Measurements from ENCODE around the gene DTNB. TPM values are rescaled to one million over a fixed set of nuclear protein-coding genes. Genes with fewer than 3 reads are reported as not detected.

DTNB gene
- total and polyA plus RNA-seq, 10 of the 15 experiments (the other 5 are each of a cell fraction or from before 2014, with no cell fraction given), result 4.5 to 30.6 (median 11.9) TPM

DNA sequence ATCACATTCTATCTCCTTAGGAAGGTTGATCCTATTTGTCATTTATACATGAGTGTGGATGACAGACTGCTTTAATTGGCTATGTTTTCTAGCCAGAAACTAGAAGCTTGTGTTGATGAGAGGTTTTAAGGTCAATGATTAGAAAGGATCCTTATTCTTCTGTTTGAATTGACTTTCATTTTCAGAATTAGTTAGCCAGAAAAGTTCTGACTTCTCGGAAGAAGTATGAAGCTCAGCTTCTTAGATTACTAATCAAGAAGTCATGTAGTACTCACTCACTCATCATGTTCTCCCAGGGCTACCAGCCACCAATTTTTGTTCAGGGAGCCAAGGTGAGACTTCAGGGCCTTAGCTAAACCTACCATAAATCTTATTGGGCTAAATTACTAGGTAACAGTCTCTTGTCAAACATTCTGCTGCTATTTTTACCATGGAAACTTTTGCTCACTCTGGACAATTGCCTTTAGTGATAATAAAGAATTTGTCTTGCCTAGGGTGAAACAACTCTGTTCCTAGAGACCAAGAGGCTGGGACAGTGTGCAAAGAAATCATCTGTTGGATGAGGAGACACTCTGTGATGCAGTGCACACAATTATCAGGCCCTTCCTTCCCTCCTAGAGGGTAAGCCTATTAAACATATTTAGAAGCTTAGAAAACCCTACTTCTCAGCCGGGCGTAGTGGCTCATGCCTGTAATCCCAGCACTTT is 220.0 kb downstream of the DTNB start (continued):
- TF ChIP-seq, protein P1, sequence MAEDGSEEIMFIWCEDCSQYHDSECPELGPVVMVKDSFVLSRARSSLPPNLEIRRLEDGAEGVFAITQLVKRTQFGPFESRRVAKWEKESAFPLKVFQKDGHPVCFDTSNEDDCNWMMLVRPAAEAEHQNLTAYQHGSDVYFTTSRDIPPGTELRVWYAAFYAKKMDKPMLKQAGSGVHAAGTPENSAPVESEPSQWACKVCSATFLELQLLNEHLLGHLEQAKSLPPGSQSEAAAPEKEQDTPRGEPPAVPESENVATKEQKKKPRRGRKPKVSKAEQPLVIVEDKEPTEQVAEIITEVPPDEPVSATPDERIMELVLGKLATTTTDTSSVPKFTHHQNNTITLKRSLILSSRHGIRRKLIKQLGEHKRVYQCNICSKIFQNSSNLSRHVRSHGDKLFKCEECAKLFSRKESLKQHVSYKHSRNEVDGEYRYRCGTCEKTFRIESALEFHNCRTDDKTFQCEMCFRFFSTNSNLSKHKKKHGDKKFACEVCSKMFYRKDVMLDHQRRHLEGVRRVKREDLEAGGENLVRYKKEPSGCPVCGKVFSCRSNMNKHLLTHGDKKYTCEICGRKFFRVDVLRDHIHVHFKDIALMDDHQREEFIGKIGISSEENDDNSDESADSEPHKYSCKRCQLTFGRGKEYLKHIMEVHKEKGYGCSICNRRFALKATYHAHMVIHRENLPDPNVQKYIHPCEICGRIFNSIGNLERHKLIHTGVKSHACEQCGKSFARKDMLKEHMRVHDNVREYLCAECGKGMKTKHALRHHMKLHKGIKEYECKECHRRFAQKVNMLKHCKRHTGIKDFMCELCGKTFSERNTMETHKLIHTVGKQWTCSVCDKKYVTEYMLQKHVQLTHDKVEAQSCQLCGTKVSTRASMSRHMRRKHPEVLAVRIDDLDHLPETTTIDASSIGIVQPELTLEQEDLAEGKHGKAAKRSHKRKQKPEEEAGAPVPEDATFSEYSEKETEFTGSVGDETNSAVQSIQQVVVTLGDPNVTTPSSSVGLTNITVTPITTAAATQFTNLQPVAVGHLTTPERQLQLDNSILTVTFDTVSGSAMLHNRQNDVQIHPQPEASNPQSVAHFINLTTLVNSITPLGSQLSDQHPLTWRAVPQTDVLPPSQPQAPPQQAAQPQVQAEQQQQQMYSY (CRISPR knock-in tag; IDR thresholded peaks at IDR 0.05), result no peak
- TF ChIP-seq, protein P2, sequence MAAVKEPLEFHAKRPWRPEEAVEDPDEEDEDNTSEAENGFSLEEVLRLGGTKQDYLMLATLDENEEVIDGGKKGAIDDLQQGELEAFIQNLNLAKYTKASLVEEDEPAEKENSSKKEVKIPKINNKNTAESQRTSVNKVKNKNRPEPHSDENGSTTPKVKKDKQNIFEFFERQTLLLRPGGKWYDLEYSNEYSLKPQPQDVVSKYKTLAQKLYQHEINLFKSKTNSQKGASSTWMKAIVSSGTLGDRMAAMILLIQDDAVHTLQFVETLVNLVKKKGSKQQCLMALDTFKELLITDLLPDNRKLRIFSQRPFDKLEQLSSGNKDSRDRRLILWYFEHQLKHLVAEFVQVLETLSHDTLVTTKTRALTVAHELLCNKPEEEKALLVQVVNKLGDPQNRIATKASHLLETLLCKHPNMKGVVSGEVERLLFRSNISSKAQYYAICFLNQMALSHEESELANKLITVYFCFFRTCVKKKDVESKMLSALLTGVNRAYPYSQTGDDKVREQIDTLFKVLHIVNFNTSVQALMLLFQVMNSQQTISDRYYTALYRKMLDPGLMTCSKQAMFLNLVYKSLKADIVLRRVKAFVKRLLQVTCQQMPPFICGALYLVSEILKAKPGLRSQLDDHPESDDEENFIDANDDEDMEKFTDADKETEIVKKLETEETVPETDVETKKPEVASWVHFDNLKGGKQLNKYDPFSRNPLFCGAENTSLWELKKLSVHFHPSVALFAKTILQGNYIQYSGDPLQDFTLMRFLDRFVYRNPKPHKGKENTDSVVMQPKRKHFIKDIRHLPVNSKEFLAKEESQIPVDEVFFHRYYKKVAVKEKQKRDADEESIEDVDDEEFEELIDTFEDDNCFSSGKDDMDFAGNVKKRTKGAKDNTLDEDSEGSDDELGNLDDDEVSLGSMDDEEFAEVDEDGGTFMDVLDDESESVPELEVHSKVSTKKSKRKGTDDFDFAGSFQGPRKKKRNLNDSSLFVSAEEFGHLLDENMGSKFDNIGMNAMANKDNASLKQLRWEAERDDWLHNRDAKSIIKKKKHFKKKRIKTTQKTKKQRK (IDR thresholded peaks at IDR 0.05; ENCODE audit: low read depth, low read length), result no peak
- TF ChIP-seq, protein P3, sequence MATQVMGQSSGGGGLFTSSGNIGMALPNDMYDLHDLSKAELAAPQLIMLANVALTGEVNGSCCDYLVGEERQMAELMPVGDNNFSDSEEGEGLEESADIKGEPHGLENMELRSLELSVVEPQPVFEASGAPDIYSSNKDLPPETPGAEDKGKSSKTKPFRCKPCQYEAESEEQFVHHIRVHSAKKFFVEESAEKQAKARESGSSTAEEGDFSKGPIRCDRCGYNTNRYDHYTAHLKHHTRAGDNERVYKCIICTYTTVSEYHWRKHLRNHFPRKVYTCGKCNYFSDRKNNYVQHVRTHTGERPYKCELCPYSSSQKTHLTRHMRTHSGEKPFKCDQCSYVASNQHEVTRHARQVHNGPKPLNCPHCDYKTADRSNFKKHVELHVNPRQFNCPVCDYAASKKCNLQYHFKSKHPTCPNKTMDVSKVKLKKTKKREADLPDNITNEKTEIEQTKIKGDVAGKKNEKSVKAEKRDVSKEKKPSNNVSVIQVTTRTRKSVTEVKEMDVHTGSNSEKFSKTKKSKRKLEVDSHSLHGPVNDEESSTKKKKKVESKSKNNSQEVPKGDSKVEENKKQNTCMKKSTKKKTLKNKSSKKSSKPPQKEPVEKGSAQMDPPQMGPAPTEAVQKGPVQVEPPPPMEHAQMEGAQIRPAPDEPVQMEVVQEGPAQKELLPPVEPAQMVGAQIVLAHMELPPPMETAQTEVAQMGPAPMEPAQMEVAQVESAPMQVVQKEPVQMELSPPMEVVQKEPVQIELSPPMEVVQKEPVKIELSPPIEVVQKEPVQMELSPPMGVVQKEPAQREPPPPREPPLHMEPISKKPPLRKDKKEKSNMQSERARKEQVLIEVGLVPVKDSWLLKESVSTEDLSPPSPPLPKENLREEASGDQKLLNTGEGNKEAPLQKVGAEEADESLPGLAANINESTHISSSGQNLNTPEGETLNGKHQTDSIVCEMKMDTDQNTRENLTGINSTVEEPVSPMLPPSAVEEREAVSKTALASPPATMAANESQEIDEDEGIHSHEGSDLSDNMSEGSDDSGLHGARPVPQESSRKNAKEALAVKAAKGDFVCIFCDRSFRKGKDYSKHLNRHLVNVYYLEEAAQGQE (IDR thresholded peaks at IDR 0.05; ENCODE audit: low read depth, low read length), result no peak
- TF ChIP-seq, protein P4, sequence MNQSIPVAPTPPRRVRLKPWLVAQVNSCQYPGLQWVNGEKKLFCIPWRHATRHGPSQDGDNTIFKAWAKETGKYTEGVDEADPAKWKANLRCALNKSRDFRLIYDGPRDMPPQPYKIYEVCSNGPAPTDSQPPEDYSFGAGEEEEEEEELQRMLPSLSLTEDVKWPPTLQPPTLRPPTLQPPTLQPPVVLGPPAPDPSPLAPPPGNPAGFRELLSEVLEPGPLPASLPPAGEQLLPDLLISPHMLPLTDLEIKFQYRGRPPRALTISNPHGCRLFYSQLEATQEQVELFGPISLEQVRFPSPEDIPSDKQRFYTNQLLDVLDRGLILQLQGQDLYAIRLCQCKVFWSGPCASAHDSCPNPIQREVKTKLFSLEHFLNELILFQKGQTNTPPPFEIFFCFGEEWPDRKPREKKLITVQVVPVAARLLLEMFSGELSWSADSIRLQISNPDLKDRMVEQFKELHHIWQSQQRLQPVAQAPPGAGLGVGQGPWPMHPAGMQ (IDR thresholded peaks at IDR 0.05; ENCODE audit: borderline replicate concordance), result no peak
- TF ChIP-seq WRNIP1 (IDR thresholded peaks at IDR 0.05; ENCODE audit: borderline replicate concordance, low read depth, low read length) (no peak), TCF3 (IDR thresholded peaks at IDR 0.05; ENCODE audit: borderline replicate concordance, insufficient read depth, low read depth, low read length) (no peak), ZNF622 (IDR thresholded peaks at IDR 0.05) (no peak)

Data from GM12878 (cell line).